ENCODE data around the gene CABP2. TPM values are rescaled to one million over a fixed set of nuclear protein-coding genes. Genes with fewer than 3 reads are reported as not detected.

CABP2 gene
- total RNA-seq, 1 experiment from 2014 or later, result not detected

GRCh38 chr11:67528376-67528775 is 5.1 kb upstream of the CABP2 start:
- Histone ChIP-seq H2BK12ac (ENCODE audit: insufficient read length, low read depth, low read length) (no peak overlapping the region), H3K79me2 (ENCODE audit: insufficient read depth, low read length) (no peaks in the 10 kb centered on the region), H2AK5ac (ENCODE audit: insufficient read length, low read length) (no peak overlapping the region), H2BK120ac (ENCODE audit: low read depth, low read length, poor library complexity, severe bottlenecking) (no peak overlapping the region), H3K14ac (ENCODE audit: insufficient read depth, low read length) (no peak overlapping the region), H3K27ac (ENCODE audit: insufficient read length, low read depth, low read length) (no peak overlapping the region), H4K8ac (replicated peaks; ENCODE audit: insufficient read length, low read depth, low read length) (no peak overlapping the region), H3K23ac (ENCODE audit: insufficient read length, low read depth, low read length) (no peak overlapping the region), H4K20me1 (ENCODE audit: control insufficient read depth, insufficient read depth, insufficient read length) (no peaks in the 10 kb centered on the region), H3K18ac (ENCODE audit: insufficient read length, low read depth, low read length) (no peak overlapping the region), H2BK15ac (ENCODE audit: low read depth, low read length) (no peak overlapping the region), H4K91ac (ENCODE audit: insufficient read length, low read depth, low read length) (no peak overlapping the region), H2BK20ac (ENCODE audit: low read depth, low read length, poor library complexity, severe bottlenecking) (no peak overlapping the region), H2AFZ (ENCODE audit: low read length) (no peak overlapping the region), H3K9ac (ENCODE audit: extremely low read depth, insufficient read length, low read length) (no peak overlapping the region), H3K4ac (ENCODE audit: low read depth, low read length) (no peak overlapping the region), H3K23me2 (ENCODE audit: insufficient read length, low read depth, low read length, poor library complexity, severe bottlenecking) (no peaks in the 10 kb centered on the region), H3K27me3 (ENCODE audit: insufficient read depth, low read length) (no peaks in the 10 kb centered on the region), H3K56ac (ENCODE audit: insufficient read length, low read depth, low read length) (no peak overlapping the region), H3K9me3 (ENCODE audit: control insufficient read depth, low read depth, low read length) (peaks cover 2% of the 10 kb centered on the region), H3K79me1 (ENCODE audit: insufficient read depth, low read depth, low read length, poor library complexity, severe bottlenecking) (no peaks in the 10 kb centered on the region), H3K4me1 (ENCODE audit: insufficient read depth, low read length) (no peaks in the 10 kb centered on the region), H3K4me2 (ENCODE audit: insufficient read depth, insufficient read length, low read length) (no peak overlapping the region), H3T11ph (ENCODE audit: low read length) (no peak overlapping the region), H2BK5ac (ENCODE audit: insufficient read length, low read length) (no peak overlapping the region), H4K5ac (ENCODE audit: insufficient read length, low read depth, low read length) (no peak overlapping the region)
- Mint-ChIP-seq H3K27ac (no peak overlapping the region), H3K4me3 (no peak overlapping the region), H3K36me3 (ENCODE audit: insufficient read depth in 1 of 3, low read depth in 3 of 3) (peaks cover 0 to 1% (median 0%) of the 10 kb centered on the region in 3 experiments; a peak in 3 of 7 replicates), H3K4me1 (peaks cover 0 to 8% of the 10 kb centered on the region in 2 experiments; a peak in 1 of 4 replicates), H3K9me3 (peaks cover 13 to 17% of the 10 kb centered on the region in 2 experiments), H3K27me3 (ENCODE audit: low read depth) (peaks cover 25% of the 10 kb centered on the region)
- WGBS (ENCODE audit: extremely low coverage, insufficient read length, low lambda C conversion rate), result no CpG with 5 or more reads among the region's 4 CpGs
- DNase-seq, result no peak
- TF ChIP-seq CTCF (conservative IDR thresholded peaks at IDR 0.05), result no peak
